EH (cell line): ENCODE measurements around the gene GNLY.

Source experiments
- DNase-seq: peaks from one replicate; pipeline ENCODE4 v3.0.0-alpha.2; 2015; ENCODE audit warnings: low read depth

The GNLY gene

DNA sequence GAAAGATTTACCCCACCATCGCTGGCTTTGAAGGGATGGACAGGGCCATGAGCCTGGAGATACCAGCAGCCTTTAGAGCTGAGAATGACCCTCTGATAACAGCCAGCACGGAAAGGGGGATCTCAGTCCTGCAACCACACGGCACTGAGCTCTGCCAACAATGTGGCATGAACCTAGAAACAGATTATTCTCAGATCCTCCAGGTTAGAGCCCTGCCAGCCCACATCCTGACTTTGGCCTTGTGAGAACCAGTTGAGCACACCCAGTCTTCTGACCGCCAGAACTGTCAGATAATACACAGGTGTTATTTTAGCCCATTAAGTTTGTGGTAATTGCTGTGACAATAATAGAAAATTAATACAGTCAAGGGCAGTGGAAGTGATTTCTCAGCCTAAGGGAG lies 9.4 kb upstream of the GNLY start:
- DNase-seq = no peak

DNA sequence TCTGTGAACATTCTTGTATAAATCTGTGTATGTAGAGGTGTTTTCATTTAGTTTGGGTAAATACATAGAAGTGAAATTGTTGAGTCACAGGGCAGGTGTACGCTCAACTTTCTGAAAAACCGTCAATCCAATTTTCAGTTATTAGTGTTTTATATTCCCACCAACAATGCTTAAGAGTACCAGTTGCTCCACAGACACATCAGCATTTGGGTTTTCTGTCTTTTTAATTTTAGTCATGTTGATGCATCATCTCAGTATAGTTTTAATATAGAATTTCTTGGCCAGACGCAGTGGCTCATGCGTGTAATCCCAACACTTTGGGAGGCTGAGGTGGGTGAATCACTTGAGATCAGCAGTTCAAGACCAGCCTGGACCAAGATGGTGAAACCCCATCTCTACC lies 3.2 kb upstream of the GNLY start:
- no peak for DNase-seq

DNA sequence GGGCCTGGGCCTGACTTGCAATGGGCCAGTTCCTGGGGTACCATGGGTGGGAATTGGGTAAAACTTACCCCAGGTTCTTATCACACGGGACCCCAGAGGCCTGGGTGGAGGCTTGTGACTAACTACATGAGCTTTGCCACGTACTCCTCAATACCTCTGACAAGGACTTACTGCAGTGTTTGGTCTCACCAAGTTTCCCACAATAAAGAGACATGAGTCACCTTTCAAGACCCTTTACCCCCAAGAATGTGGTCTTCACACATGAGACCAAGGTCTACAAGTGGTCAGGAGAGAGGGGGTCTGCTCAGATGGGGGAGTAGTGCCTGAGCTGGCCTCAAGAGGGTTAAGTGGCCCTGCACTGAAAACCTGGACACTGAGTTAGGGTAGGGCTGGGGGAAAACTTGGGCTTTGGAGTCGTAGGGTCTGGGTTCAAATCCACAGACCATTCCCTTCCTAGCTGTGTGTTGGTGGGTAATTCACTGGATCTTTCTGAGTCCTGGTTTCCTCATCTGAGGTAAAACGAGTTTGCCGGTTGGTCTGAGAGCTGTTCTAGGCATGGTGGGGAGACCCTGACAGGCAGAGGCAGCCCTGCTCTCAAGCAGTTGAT lies 2.0 kb upstream of the GNLY start:
- DNase-seq = no peak

DNA sequence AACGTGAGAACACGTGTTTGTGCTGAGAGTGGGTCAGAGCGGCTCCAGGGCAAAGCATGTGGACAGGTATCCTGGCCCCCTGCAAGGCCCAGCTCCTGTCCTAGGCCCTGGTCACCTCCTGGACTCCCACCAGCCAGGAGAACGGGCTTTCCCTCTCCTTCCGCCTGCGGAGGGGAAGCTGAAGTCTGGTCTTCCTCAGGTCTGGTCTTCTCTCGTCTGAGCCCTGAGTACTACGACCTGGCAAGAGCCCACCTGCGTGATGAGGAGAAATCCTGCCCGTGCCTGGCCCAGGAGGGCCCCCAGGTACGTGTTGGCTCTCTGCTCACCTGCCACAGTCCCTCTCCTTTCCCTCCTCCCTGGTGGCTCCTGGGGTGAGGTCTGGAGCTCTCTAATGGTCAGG lies 963 bp downstream of the GNLY start:
- DNase-seq = no peak

DNA sequence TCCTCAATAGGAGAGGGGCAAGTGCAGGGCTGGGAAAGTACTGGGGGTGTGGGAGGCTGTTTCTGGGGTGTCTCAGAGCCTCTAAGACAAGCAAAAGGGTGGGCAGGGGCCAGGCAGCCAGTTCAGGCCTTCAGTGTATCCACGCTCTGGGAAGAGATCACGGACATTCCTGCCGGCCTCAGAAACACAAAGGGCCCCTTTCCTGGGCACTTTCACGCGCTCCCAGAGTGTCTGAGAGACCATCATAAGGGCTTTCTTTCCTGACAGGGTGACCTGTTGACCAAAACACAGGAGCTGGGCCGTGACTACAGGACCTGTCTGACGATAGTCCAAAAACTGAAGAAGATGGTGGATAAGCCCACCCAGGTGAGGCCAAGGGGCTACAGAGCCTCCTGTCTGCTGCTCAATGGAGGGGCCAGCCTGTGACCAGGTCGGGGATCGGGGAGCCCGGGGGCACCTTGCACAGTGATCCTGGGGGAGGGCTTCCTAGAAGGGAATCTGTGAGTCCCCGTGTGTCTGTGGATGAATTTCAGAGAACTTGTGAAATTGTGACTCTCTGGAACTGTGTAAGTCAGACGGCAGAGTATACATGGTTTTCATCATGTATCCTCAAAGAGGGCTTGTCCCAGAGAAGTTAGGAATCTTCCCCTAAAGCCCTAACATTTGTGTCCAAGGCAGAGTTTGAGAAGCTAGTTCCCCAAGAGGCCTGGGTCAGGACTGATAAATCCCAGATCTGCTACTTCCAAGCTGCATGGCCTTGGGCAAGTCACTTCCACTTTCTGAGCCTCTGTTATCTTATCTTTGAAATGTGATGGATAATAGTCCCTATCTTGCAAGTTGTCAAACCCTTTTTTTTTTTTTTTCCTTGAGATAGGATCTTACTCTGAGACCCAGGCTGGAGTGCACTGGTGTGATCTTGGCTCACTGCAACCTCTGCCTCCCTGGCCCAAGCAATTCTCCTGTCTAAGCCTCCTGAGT lies 1.8 kb downstream of the GNLY start:
- DNase-seq = no peak

DNA sequence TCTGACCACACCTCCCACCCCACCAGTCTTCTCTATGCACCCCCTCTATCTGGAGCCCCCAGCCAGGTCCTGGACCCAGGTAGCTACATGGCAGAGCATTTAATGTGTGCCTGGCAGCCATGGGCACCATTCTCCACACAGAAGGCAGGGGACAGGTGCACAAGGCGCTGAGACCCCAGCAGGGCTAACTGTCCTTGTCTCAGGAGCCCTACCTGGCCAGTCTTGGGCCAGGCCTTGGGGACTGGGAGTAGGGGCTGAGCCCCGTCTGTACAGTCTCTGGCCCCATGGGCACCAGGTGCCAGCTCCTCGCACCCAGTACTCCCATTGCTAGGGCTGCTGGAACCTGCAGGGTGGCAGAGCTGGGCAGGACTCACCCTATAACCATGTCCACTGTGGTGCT lies 2.9 kb downstream of the GNLY start:
- no peak for DNase-seq

DNA sequence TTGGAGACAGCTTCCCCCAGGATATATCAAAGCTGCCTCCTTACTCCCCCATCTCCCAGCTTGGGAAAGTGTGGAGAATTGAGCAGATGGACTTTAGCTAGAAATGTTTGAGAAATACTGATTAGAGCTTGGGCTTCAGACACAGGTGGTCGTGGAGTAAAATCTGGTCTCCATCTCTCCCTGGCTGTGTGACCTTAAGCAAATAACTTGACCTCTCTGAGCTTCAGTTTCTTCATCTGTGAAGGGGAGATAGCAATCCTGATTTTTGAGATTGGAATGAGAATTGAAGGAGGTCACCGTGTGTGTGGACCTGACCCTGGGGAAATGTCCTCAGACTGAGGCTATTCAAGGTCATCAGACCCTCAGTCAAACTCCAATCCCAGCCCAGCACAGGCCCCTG lies 3.6 kb downstream of the GNLY start:
- no peak for DNase-seq

DNA sequence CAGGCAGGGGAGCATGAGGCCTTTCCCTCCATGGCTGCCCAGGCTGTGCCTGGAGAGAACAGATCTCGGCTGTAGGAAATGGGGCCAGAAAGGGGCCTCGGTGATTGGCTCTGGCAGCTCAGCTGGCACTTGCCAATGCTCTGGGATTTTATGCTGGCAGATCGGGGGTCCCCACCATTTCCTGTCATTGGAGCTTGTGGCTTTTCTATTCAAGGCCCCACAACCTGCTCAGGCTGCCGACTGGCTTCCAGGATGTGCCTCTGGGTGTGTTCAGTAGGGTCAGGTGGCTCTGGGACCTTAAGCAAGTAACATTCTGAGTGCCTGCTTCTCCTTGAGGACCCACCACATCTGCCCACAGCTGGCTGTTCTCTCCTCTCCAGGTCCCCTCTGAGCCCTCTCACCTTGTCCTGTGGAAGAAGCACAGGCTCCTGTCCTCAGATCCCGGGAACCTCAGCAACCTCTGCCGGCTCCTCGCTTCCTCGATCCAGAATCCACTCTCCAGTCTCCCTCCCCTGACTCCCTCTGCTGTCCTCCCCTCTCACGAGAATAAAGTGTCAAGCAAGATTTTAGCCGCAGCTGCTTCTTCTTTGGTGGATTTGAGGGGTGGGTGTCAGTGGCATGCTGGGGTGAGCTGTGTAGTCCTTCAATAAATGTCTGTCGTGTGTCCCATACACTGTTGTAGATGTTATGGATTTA lies 4.2 kb downstream of the GNLY start:
- DNase-seq = no peak

DNA sequence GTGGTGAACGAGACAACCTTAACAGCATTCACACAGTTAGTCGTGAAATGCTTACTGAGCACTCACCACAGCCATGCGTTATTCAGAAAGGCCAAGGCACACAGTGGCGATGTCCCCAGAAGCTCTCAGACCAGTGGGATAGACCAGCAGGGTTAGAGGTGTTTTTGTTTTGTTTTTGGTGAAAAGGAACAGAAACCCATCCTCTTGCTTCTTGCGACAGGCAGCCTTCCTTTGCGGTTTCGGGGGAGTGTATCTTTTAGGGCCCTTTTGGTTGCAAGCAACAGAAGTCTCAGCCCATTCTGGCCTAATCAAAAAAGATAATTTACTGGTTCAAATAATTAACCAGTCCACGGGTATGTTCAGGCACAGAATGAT lies 4.7 kb downstream of the GNLY start:
- DNase-seq = no peak

DNA sequence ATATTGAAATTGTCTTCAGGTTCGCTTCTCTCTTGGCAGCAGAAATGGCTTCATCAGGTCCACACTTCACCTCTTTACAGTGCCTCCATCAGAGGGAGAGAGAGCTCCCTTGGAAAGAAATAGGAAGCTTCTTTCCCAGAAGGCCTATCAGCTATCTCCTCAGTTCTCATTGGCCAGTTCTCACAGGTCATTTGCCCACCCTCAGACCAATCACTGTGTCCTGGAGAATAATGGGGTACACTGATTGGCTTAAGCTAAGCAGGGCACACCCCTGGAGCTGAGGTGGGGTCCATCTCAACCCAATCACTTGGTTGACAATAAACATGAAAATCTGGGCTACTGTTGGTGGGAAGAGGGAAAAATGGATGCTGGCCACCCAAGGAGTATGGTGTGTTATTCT lies 5.2 kb downstream of the GNLY start:
- DNase-seq = no peak

DNA sequence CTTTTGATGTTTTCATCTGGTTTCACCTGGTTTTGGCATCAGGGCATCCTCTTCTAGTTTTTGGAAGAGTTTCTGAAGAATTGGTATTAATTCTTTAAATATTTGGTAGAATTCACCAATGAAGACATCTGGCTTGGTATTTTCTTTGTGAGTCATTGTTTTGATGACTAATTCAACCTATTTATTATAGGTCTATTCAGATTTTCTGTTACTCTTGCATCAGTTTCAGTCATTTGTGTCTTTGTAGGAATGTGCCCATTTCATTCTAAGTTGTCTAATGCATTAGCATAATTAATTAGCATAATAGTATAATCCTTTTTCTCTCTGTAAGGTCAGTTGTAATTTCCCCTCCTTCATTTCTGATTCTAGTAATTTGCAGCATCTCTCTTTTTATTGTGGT lies 8.0 kb downstream of the GNLY start:
- DNase-seq = peak; percentile 81

DNA sequence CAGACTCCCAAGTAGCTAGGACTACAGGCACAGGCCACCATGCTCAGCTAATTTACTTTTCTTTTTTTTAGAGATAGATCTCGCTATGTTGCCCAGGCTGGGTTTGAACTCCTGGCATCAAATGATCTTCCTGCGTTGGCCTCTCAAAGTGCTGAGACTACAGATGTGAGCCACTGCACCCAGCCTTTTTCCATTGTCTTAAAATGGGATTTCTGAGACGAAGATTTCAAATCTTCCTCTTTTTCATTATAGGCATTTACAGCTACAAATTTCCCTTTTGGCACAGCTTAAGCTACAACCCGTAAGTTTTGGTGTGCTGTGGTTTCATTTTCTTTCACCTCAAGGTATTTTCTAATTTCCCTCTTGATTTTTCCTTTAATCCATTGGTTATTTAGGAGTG lies 8.6 kb downstream of the GNLY start:
- no peak for DNase-seq

DNA sequence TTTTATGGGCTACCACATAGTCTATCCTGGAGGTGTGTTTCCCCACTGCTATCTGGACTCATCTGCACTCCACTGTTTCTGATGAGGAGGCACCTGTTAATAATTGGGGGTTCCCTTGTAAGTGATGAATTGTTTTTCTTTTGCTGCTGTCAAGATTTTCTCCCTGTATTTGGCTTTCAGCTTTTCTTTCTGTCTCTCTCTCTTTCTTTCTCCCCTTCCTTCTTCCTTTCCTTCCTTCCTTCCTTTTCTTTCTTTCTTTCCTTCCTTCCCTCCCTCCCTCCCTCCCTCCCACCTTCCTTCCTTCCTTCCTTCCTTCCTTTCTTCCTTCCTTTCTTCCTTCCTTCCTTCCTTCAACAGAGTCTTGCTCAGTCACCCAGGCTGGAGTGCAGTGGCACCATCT lies 9.2 kb downstream of the GNLY start:
- no peak for DNase-seq

DNA sequence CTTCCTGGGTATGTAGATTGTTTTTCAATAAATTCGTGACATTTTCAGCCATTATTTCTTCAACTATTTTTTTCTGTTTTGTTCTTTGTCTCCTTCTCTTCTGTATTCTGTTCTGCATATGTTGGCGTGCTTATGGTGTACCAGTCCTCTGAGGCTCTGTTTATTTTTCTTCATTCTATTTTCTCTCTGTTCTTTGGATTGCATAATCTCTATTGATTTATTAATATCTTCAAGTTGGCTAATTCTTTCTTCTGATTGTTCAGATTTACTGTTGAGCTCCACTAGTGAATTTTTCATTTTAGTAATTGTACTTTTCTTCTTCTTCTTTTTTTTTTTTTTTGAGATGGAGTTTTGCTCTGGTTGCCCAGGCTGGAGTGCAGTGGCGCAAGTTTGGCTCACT lies 9.9 kb downstream of the GNLY start:
- no peak for DNase-seq

DNA sequence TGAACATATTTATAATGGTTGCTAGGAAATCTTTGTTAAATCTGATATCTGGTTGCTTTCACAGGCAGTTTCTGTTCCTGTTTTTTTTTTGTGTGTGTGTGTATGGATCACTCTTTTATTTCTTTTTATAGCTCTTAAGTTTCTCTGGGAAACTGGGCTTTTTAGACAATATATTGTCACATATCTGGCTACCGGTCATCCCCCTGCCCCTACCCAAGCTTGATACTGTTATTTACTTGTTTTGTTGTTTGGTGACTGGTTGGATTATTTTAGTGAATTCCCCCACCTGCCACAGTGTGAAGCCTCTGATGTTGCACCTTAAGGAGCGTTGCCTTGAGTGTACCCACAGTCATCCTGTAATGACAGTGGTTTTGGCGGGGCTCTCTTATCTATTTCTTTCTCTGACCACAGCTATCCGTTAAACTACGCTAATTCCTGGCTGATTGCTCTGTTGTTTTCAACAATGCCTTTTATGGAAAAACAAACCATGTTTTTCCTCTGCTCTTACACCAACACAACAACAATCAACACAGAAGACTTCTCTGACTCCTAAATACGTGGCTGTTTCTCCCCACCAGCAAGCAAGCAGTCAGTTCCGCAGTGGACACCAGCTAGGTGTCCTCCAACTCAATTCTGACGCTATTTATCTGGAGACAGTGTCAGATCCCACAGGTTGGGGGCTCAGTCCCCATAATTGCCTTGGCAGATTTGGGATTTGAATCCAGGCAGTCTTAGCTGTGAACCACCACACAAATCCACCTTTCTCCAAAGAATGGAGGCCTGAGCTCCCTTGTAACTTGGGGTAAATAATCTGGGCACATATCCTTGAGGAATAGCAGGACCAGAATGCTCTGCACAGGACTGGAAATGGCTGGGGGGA lies 10.9 kb downstream of the GNLY start:
- no peak for DNase-seq

DNA sequence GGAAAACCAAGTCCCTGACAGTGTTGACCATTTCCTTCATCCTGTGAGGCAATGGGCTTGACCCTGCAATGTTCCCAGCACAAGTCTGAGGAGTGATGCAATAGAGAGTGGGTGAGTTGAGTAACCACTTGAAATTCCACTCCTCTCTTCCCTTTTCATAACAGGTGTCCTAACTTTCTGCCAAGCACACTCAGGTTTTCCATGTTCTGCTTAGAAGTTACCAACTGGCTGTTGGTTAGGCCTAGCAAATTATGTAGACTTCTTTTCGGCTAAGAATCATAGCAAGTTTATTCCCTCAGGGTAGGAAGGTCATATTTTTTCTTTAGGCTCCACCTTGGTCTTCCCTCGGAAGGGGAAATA lies 11.5 kb downstream of the GNLY start:
- DNase-seq = peak; percentile 90

DNA sequence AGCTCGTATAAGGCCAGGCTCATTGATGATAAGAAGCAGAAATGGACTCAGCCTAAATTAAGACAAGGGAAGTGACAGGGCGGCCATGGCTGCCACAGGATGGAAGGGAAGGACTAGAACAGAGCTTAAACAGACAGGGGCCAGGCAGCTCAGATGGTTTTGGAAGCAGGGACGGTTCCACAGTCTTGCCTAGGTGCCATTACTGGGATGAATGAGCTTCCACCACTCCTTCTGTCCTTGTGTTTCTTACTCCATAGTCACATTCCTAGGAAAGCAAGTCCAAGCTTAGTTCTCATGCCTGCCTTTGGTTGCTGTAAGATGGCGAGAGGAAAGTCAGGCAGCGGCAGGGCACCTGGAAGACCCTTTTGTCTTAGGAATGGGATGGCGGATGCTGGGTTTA lies 11.9 kb downstream of the GNLY start:
- DNase-seq = no peak

DNA sequence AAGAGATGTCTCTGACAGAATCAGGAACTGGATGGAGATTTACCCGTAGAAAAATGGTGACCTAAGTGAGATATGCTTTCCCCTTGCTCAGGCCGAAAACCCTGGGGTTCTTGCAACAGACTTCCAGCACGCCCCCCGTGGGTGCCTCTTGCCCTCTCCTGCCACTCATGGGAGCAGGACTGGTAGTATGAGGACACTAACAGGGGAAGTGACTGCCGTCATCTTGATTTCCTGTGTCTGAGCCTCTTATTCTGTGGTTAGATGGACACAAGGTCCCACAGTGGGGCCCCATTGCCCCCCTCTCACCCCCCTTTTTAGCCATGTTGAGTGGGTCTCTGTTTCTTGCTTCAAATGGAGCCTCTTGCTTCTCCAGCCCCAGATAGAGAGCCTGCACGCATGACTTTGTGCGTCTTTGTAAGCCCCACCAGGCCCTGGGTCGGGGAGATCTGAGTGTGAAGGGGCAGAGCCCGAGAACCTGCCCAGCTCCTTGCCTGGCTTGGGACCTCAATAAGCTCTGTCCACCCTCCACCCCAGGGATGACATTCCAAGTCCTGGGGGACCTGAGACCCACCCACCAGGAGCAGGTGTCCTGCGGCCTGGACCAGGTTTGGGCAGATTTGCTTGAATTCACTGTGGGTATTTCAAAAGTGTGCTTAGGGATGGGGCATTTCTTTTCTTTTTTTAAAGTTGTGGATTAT lies 12.6 kb downstream of the GNLY start:
- DNase-seq = no peak

DNA sequence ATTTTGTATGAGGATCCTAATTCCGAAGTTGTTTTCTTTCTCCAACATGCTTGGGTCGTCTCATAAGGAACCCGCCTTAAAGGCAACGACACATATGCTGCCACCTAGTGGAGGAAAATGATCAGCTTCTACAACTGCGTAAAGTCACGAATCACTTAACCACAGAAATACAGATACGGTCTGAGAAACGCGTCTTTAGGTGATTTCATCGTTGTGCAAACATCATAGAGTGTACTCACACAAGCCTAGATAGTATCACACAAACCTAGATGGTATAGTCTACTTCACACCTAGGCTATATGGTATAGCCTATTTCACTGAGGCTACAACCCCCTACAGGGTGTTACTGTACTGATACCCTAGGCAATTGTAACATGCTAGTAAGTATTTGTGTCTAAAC lies 13.1 kb downstream of the GNLY start:
- peak; percentile 85 for DNase-seq

DNA sequence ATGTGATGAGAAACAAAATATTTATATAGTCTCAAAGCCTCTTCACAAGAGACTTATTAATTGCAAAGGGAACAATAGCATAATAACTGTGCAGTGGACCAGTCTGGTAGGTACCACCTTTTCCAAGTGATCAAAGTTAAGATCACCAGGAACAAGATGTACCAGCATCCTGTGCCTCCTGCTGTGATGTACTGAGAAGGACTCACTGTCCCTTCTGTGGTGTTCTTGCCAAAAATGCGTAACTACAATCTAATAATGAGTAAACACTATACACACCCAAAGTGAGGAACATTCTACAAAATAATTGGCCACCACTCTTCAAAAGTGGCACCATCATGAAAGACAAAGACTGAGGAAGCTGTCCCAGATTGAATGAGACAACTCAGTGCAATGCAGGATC lies 14.5 kb downstream of the GNLY start:
- no peak for DNase-seq

DNA sequence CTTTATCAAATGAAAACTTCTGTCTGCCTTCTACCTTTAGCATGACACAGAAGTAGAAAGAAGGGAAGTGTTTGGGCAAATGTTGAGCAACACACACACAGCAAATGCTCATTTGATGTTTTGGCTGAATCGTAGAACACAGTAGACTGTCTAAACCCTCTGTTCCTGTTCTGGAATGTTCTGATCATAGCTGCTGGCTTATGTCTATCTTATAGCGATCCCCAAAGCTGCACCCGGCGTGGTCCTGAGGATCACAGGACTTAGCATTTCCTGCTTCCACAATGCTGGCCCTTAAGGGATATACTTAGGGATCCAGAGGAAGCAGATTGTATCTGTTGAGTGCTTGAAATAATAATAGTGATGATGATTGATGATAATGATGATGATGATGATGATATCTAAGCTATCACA lies 15.2 kb downstream of the GNLY start:
- peak; percentile 48 for DNase-seq
